ENCODE data around the gene SMYD3. TPM values are rescaled to one million over a fixed set of nuclear protein-coding genes. Genes with fewer than 3 reads are reported as not detected.
"Not testable (repeated sequence)": the region's sequence is repeated elsewhere in the genome, so short reads cannot be mapped to it uniquely, and the experiment has no call there.

Gene SMYD3
- total and polyA plus RNA-seq, 2 of the 13 experiments (the other 11 are each of a cell fraction or from before 2014, with no cell fraction given), result 27.7 to 35.8 TPM

- no peak overlapping the region for H3K4me2 ChIP-seq (ENCODE audit: low read depth, low read length)
- H3K27me3 ChIP-seq (ENCODE audit: control insufficient read depth in 1 of 2, insufficient read depth in 2 of 2, low read length in 2 of 2), result no peaks in the 10 kb centered on the region
- H4K20me1 ChIP-seq (ENCODE audit: insufficient read depth, low read length), result no peaks in the 10 kb centered on the region
- no peak overlapping the region for H2AFZ ChIP-seq (ENCODE audit: low read length)
- intact Hi-C loops (cut with micrococcal nuclease; ENCODE audit: unreplicated experiment) (no loop called here), in situ Hi-C loops (cut with HindIII; ENCODE audit: extremely low pct_ligation_motif_present, low pct_unique_long_range_greater_than_20kb) (no loop called here)
- BruUV-seq (replicated peaks), result no TSS peak
- ChIA-PET CTCF (ENCODE audit: low intra/inter-chr PET ratio, low total read pairs) (no interaction called here), POLR2A (no interaction called here)
- 0 out of 5 replicates have a peak, but pooled peaks cover 0 to 2% of the 10 kb centered on the region in 2 experiments for H3K36me3 ChIP-seq (replicated peaks in 1 of 2; ENCODE audit: control insufficient read depth in 1 of 2, insufficient read depth in 2 of 2, low read length in 2 of 2)
- no peak overlapping the region for H3K9ac ChIP-seq (ENCODE audit: insufficient read depth, low read depth, low read length)
- H3K27ac ChIP-seq (ENCODE audit: extremely low read length, insufficient read depth, low read length), result no peak overlapping the region
- TF ChIP-seq SUZ12 (IDR thresholded peaks at IDR 0.05; ENCODE audit: low read depth, low read length) (no peak), TBX2 (CRISPR knock-in tag; IDR thresholded peaks at IDR 0.05; ENCODE audit: borderline replicate concordance) (no peak), DNMT1 (CRISPR knock-in tag; IDR thresholded peaks at IDR 0.05) (no peak), FOXA1 (IDR thresholded peaks at IDR 0.05) (no peak), FOXA1 (CRISPR knock-in tag; IDR thresholded peaks at IDR 0.05) (no peak), NPAS2 (CRISPR knock-in tag; IDR thresholded peaks at IDR 0.05; ENCODE audit: borderline replicate concordance) (no peak), SIX1 (CRISPR knock-in tag; IDR thresholded peaks at IDR 0.05; ENCODE audit: borderline replicate concordance) (no peak), HNF4G (IDR thresholded peaks at IDR 0.05; ENCODE audit: borderline replicate concordance, low read depth, low read length) (no peak), HNF4G (CRISPR knock-in tag; IDR thresholded peaks at IDR 0.05; ENCODE audit: borderline replicate concordance, low read depth) (no peak), MLLT10 (CRISPR knock-in tag; IDR thresholded peaks at IDR 0.05) (no peak)
- TF ChIP-seq, protein P1, sequence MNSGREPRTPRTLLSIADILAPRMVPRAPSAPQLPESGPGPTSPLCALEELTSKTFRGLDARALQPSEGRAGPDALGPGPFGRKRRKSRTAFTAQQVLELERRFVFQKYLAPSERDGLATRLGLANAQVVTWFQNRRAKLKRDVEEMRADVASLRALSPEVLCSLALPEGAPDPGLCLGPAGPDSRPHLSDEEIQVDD (CRISPR knock-in tag; IDR thresholded peaks at IDR 0.05; ENCODE audit: borderline replicate concordance), result no peak
- TF ChIP-seq, protein P2, sequence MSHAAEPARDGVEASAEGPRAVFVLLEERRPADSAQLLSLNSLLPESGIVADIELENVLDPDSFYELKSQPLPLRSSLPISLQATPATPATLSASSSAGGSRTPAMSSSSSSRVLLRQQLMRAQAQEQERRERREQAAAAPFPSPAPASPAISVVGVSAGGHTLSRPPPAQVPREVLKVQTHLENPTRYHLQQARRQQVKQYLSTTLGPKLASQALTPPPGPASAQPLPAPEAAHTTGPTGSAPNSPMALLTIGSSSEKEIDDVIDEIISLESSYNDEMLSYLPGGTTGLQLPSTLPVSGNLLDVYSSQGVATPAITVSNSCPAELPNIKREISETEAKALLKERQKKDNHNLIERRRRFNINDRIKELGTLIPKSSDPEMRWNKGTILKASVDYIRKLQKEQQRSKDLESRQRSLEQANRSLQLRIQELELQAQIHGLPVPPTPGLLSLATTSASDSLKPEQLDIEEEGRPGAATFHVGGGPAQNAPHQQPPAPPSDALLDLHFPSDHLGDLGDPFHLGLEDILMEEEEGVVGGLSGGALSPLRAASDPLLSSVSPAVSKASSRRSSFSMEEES (CRISPR knock-in tag; IDR thresholded peaks at IDR 0.05), result no peak
- TF ChIP-seq, protein P3, sequence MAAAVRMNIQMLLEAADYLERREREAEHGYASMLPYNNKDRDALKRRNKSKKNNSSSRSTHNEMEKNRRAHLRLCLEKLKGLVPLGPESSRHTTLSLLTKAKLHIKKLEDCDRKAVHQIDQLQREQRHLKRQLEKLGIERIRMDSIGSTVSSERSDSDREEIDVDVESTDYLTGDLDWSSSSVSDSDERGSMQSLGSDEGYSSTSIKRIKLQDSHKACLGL (CRISPR knock-in tag; IDR thresholded peaks at IDR 0.05), result no peak
- 94% methylated on average over 4 of the region's 4 CpGs for WGBS (ENCODE audit: low lambda C conversion rate)
- DNase-seq (ENCODE audit: low spot score) (no peak), FAIRE-seq (no peak), ATAC-seq (no peak)
- H3K4me3 ChIP-seq (replicated peaks in 1 of 3; ENCODE audit: insufficient read depth in 1 of 3, low read depth in 2 of 3, low read length in 3 of 3), result no peak overlapping the region
- no peaks in the 10 kb centered on the region for H3K4me1 ChIP-seq (ENCODE audit: insufficient read depth, low read length)
- H3K79me2 ChIP-seq (ENCODE audit: insufficient read depth, low read length), result no peaks in the 10 kb centered on the region
- no peaks in the 10 kb centered on the region for H3K9me3 ChIP-seq (ENCODE audit: low read length)
Measured at GRCh38 chr1:246329900-246330299, 177.2 kb downstream of the SMYD3 start.

- 94% methylated on average over 1 of the region's 1 CpG for WGBS (ENCODE audit: low lambda C conversion rate)
- H3K9ac ChIP-seq (ENCODE audit: insufficient read depth, low read depth, low read length); ATAC-seq; H2AFZ ChIP-seq (ENCODE audit: low read length); FAIRE-seq; H3K4me3 ChIP-seq (replicated peaks in 1 of 3; ENCODE audit: insufficient read depth in 1 of 3, low read depth in 2 of 3, low read length in 3 of 3); intact Hi-C loops (cut with micrococcal nuclease; ENCODE audit: unreplicated experiment); H3K4me1 ChIP-seq (ENCODE audit: insufficient read depth, low read length); POLR2A ChIA-PET; H3K9me3 ChIP-seq (ENCODE audit: low read length); H3K36me3 ChIP-seq (replicated peaks in 1 of 2; ENCODE audit: control insufficient read depth in 1 of 2, insufficient read depth in 2 of 2, low read length in 2 of 2); H3K79me2 ChIP-seq (ENCODE audit: insufficient read depth, low read length); H3K27me3 ChIP-seq (ENCODE audit: control insufficient read depth in 1 of 2, insufficient read depth in 2 of 2, low read length in 2 of 2); H3K4me2 ChIP-seq (ENCODE audit: low read depth, low read length); DNase-seq (ENCODE audit: low spot score); in situ Hi-C loops (cut with HindIII; ENCODE audit: extremely low pct_ligation_motif_present, low pct_unique_long_range_greater_than_20kb); H4K20me1 ChIP-seq (ENCODE audit: insufficient read depth, low read length); BruUV-seq (replicated peaks); CTCF ChIA-PET (ENCODE audit: low intra/inter-chr PET ratio, low total read pairs); H3K27ac ChIP-seq (ENCODE audit: extremely low read length, insufficient read depth, low read length): not testable (repeated sequence)
Measured at GRCh38 chr1:246329292-246329691, 177.8 kb downstream of the SMYD3 start.
